H1 (cell line): ENCODE results near the gene LRRC26. TPM values are rescaled to one million over a fixed set of nuclear protein-coding genes. Genes with fewer than 3 reads are reported as not detected.

Experiments
- CHD7 ChIP-seq: fragments of 300-600 bp; sonication (generic); IDR thresholded peaks from 2 replicates; pipeline ENCODE4 v1.7.1; 2012; ENCODE audit warnings: low read length, moderate library complexity, mild to moderate bottlenecking, inconsistent platforms; ENCODE audit not compliant: insufficient replicate concordance
- KDM1A ChIP-seq: fragments of 200-600, 300-600 bp; sonication (generic); IDR thresholded peaks from 2 replicates; pipeline ENCODE4 v1.7.1; 2016; ENCODE audit warnings: mild to moderate bottlenecking, low read length, borderline replicate concordance
- RXRA ChIP-seq: IDR thresholded peaks from 2 replicates; pipeline ENCODE4 v1.6.1; 2011; ENCODE audit warnings: low read depth, mild to moderate bottlenecking, low read length, moderate library complexity; ENCODE audit not compliant: insufficient read depth
- polyA plus RNA-seq, 7 experiments: library from polyadenylated mRNA; depleted of rRNA in 3 of 7; stranded (reverse) in 5 of 7; unstranded in 2 of 7; fragments of >200 nt in 5 of 7; fragments of 200-250 nt in 2 of 7; gene quantifications; 1 replicate in 5 of 7; 2 replicates in 1 of 7; 4 replicates in 1 of 7; pipeline versions ENCODE4 v1.2.1 to v1.2.3, GENCODE V29; 2011 to 2013; ENCODE audit warnings: missing spikeins in 2 of 7, mixed read lengths in 2 of 7
- total RNA-seq: library from RNA; stranded (reverse); fragmentation: NEBNext Ultra II Directional; extraction: Animal tissue kit (Norgen Biotek cat#: 25700); gene quantifications from 2 replicates; pipeline ENCODE4 v1.2.1, GENCODE V29; 2021

Gene LRRC26
- total and polyA plus RNA-seq, 2 of the 8 experiments (the other 6 are each of a cell fraction or from before 2014, with no cell fraction given), result 0.34 to 0.85 TPM

GRCh38 chr9:137179761-137180160, 9.9 kb upstream of the LRRC26 start (continued):
- no peak for TF ChIP-seq CHD7
- no peak for TF ChIP-seq KDM1A
- TF ChIP-seq RXRA, result no peak
